ENCODE results near the gene HMGCLL1. TPM values are rescaled to one million over a fixed set of nuclear protein-coding genes. Genes with fewer than 3 reads are reported as not detected.

The HMGCLL1 gene
- total RNA-seq (4.0 and 4.8 TPM in 2 replicates), polyA plus RNA-seq (2.0 and 3.0 TPM in 2 replicates)

GRCh38 chr6:55578537-55579363, at the start of gene HMGCLL1:
HMGCLL1 (minus strand) TSS chr6:55579192; CDS start chr6:55579055, 137 bp downstream.
- Histone ChIP-seq H3K4me3 (peak within 1 kb of the TSS; percentile 63), H3K4me1 (ENCODE audit: insufficient read depth) (no peaks in the 10 kb centered on the region), H3K9me2 (replicated peaks; ENCODE audit: insufficient read depth) (no peaks in the 10 kb centered on the region), H3K4me2 (peak within 1 kb of the TSS; percentile 88), H3K9me3 (ENCODE audit: low read depth) (no peaks in the 10 kb centered on the region), H3K36me3 (replicated peaks; ENCODE audit: insufficient read depth, low read depth) (no peaks in the 10 kb centered on the region), H3K79me2 (no peaks in the 10 kb centered on the region), H2AFZ (peak within 1 kb of the TSS; percentile 79), H3K27me3 (no peaks in the 10 kb centered on the region), H3K27ac (no peak within 1 kb of the TSS), H4K20me1 (ENCODE audit: insufficient read depth, poor library complexity, severe bottlenecking) (no peaks in the 10 kb centered on the region)
- peak; percentile 78 for DNase-seq (ENCODE audit: low spot score)
- 2% methylated on average over 41 of the region's 49 CpGs for WGBS (ENCODE audit: low lambda C conversion rate, missing lambda C conversion rate)
- TF ChIP-seq EZH2phosphoT487 (IDR thresholded peaks at IDR 0.05; ENCODE audit: low read depth, severe bottlenecking, unreplicated experiment) (no peak), CTCF (IDR thresholded peaks at IDR 0.05; ENCODE audit: poor library complexity) (peak; percentile 20)

GRCh38 chr6:55621993-55622392, 43.0 kb upstream of the HMGCLL1 start:
- Histone ChIP-seq H3K27ac (no peak overlapping the region), H3K27me3 (no peaks in the 10 kb centered on the region), H3K79me2 (no peaks in the 10 kb centered on the region), H3K4me1 (ENCODE audit: insufficient read depth) (no peaks in the 10 kb centered on the region), H3K9me3 (ENCODE audit: low read depth) (no peaks in the 10 kb centered on the region), H3K4me2 (no peak overlapping the region), H4K20me1 (ENCODE audit: insufficient read depth, poor library complexity, severe bottlenecking) (no peaks in the 10 kb centered on the region), H3K9me2 (replicated peaks; ENCODE audit: insufficient read depth) (no peaks in the 10 kb centered on the region), H3K4me3 (no peak overlapping the region), H3K36me3 (replicated peaks; ENCODE audit: insufficient read depth, low read depth) (no peaks in the 10 kb centered on the region), H2AFZ (no peak overlapping the region)
- 92% methylated on average over 1 of the region's 1 CpG for WGBS (ENCODE audit: low lambda C conversion rate, missing lambda C conversion rate)
- no peak for DNase-seq (ENCODE audit: low spot score)
- TF ChIP-seq EZH2 (IDR thresholded peaks at IDR 0.05; ENCODE audit: borderline replicate concordance) (no peak), CTCF (IDR thresholded peaks at IDR 0.05; ENCODE audit: poor library complexity) (no peak), EZH2phosphoT487 (IDR thresholded peaks at IDR 0.05; ENCODE audit: low read depth, severe bottlenecking, unreplicated experiment) (no peak)

GRCh38 chr6:55621244-55621643, 42.3 kb upstream of the HMGCLL1 start:
- Histone ChIP-seq H3K36me3 (replicated peaks; ENCODE audit: insufficient read depth, low read depth) (no peaks in the 10 kb centered on the region), H4K20me1 (ENCODE audit: insufficient read depth, poor library complexity, severe bottlenecking) (no peaks in the 10 kb centered on the region), H3K9me2 (replicated peaks; ENCODE audit: insufficient read depth) (no peaks in the 10 kb centered on the region), H3K4me1 (ENCODE audit: insufficient read depth) (no peaks in the 10 kb centered on the region), H3K4me2 (no peak overlapping the region), H3K4me3 (no peak overlapping the region), H3K9me3 (ENCODE audit: low read depth) (no peaks in the 10 kb centered on the region), H3K79me2 (no peaks in the 10 kb centered on the region), H2AFZ (no peak overlapping the region), H3K27ac (no peak overlapping the region), H3K27me3 (no peaks in the 10 kb centered on the region)
- 98% methylated on average over 3 of the region's 3 CpGs for WGBS (ENCODE audit: low lambda C conversion rate, missing lambda C conversion rate)
- no peak for DNase-seq (ENCODE audit: low spot score)
- TF ChIP-seq CTCF (IDR thresholded peaks at IDR 0.05; ENCODE audit: poor library complexity) = no peak
- no peak for TF ChIP-seq EZH2phosphoT487 (IDR thresholded peaks at IDR 0.05; ENCODE audit: low read depth, severe bottlenecking, unreplicated experiment)
- no peak for TF ChIP-seq EZH2 (IDR thresholded peaks at IDR 0.05; ENCODE audit: borderline replicate concordance)
